PC-3 (cell line): ENCODE measurements around the gene DVL1. TPM values are rescaled to one million over a fixed set of nuclear protein-coding genes. Genes with fewer than 3 reads are reported as not detected.

Experiments
- ATAC-seq: fragments of 200-7000 bp; cut with Tn5 transposase; 2 replicates; pipeline ENCODE4 v1.9.1; 2020; ENCODE audit warnings: mild to moderate bottlenecking, moderate library complexity
- BruUV-seq: library from RNA; stranded (reverse); fragments of 400-500 nt; replicated peaks from 2 replicates; lab custom pipeline; 2021; lab: Mats Ljungman, UMichigan
- CTCF ChIA-PET: fragments of 300-600 bp; sonication (Branson Sonifier 250); formaldehyde crosslinking; loops from one replicate; lab custom pipeline; 2022; ENCODE audit warnings: antibody characterized with exemption; lab: Charles Lee
- POLR2A ChIA-PET: fragments of 300-600 bp; sonication (Branson Sonifier 250); formaldehyde crosslinking; loops from one replicate; lab custom pipeline; 2022; ENCODE audit warnings: antibody characterized with exemption; ENCODE audit not compliant: unreplicated experiment; lab: Charles Lee
- DNase-seq: peaks from one replicate; pipeline ENCODE4 v3.0.0-alpha.2; 2015
- H2AFZ ChIP-seq: fragments of 300-600 bp; sonication (generic); 2 replicates; pipeline ENCODE4 v1.6.0; 2016; ENCODE audit warnings: antibody characterized with exemption, low read length
- H3F3A ChIP-seq: fragments of 300-600 bp; sonication (generic); one replicate; pipeline ENCODE4 v1.6.0; 2017; ENCODE audit warnings: antibody characterized with exemption, low read length, control low read depth, mild to moderate bottlenecking; ENCODE audit not compliant: unreplicated experiment
- H3K27ac ChIP-seq: fragments of 300-600 bp; sonication (generic); 2 replicates; pipeline ENCODE4 v1.5.1; 2016; ENCODE audit warnings: mild to moderate bottlenecking, low read length
- H3K27me3 ChIP-seq: fragments of 300-600 bp; sonication (generic); 2 replicates; pipeline ENCODE4 v1.6.1; 2016; ENCODE audit warnings: low read length, mixed read lengths
- H3K36me3 ChIP-seq: fragments of 300-600 bp; sonication (generic); 2 replicates; pipeline ENCODE4 v1.6.1; 2016; ENCODE audit warnings: low read depth, mixed run types, low read length, mixed read lengths
- H3K4me1 ChIP-seq: fragments of 300-600 bp; sonication (generic); 2 replicates; pipeline ENCODE4 v1.5.1; 2016; ENCODE audit warnings: low read length; ENCODE audit not compliant: insufficient read depth
- H3K4me2 ChIP-seq: fragments of 300-600 bp; sonication (generic); 2 replicates; pipeline ENCODE4 v1.6.0; 2016; ENCODE audit warnings: low read length
- H3K4me3 ChIP-seq: fragments of 300-600 bp; sonication (generic); 2 replicates; pipeline ENCODE4 v1.5.1; 2016; ENCODE audit warnings: mild to moderate bottlenecking, low read length, mixed read lengths
- H3K79me2 ChIP-seq: fragments of 300-600 bp; sonication (generic); 2 replicates; pipeline ENCODE4 v1.6.1; 2017; ENCODE audit warnings: low read length, mixed read lengths
- H3K9ac ChIP-seq: fragments of 300-600 bp; sonication (generic); 2 replicates; pipeline ENCODE4 v1.6.0; 2016; ENCODE audit warnings: mild to moderate bottlenecking, low read length
- H3K9me2 ChIP-seq: fragments of 300-600 bp; sonication (generic); replicated peaks from 2 replicates; pipeline ENCODE4 v1.6.1; 2016; ENCODE audit warnings: mixed run types, low read length, mixed read lengths
- H3K9me3 ChIP-seq: fragments of 300-600 bp; sonication (generic); 2 replicates; pipeline ENCODE4 v1.6.1; 2016; ENCODE audit warnings: low read length, mixed read lengths
- H4K20me1 ChIP-seq: fragments of 300-600 bp; sonication (generic); 2 replicates; pipeline ENCODE4 v1.6.1; 2016; ENCODE audit warnings: low read length, mixed read lengths
- CTCF ChIP-seq: fragments of 300-600 bp; sonication (generic); conservative IDR thresholded peaks from 2 replicates; pipeline ENCODE4 v1.5.1; 2017; ENCODE audit warnings: antibody characterized with exemption, low read depth, mild to moderate bottlenecking, low read length
- EZH2 ChIP-seq: fragments of 300-600 bp; sonication (generic); IDR thresholded peaks from one replicate; pipeline ENCODE4 v1.6.1; 2017; ENCODE audit warnings: antibody characterized with exemption, mild to moderate bottlenecking, low read length; ENCODE audit not compliant: unreplicated experiment
- EZH2phosphoT487 ChIP-seq: fragments of 300-600 bp; sonication (generic); IDR thresholded peaks from 2 replicates; pipeline ENCODE4 v1.6.1; 2018; ENCODE audit warnings: mild to moderate bottlenecking, antibody characterized with exemption, low read length, borderline replicate concordance
- intact Hi-C: fragments of 100-400 bp; cut with micrococcal nuclease; formaldehyde crosslinking; loops from 2 replicates; pipeline ENCODE4 v1.9.0; 2023
- total RNA-seq: library from RNA; depleted of rRNA; stranded (reverse); fragments of >200 nt; gene quantifications from 2 replicates; pipeline ENCODE4 v1.2.3, GENCODE V29; 2014

Gene DVL1
- total RNA-seq, 1 experiment from 2014 or later, result 626 TPM

- H3K36me3 ChIP-seq, result peaks cover 18% of the 10 kb centered on the region; the same call in 1 of the 2 replicates
- no peak overlapping the region for H2AFZ ChIP-seq
- intact Hi-C loops, result no loop called here
- no peak overlapping the region for H3K9ac ChIP-seq
- H3K27me3 ChIP-seq, result no peaks in the 10 kb centered on the region
- no TSS peak for BruUV-seq
- H3K4me2 ChIP-seq, result no peak overlapping the region
- no peaks in the 10 kb centered on the region for H3F3A ChIP-seq
- ATAC-seq (no peak), DNase-seq (no peak)
- H3K9me3 ChIP-seq, result no peaks in the 10 kb centered on the region
- no peaks in the 10 kb centered on the region for H3K9me2 ChIP-seq
- H3K4me1 ChIP-seq, result peaks cover 36% of the 10 kb centered on the region
- no peak overlapping the region for H3K4me3 ChIP-seq
- CTCF ChIA-PET, result no interaction called here
- TF ChIP-seq EZH2phosphoT487 (no peak), CTCF (no peak), EZH2 (no peak)
- POLR2A ChIA-PET, result interaction anchor here (0.6 kb wide), 1 partner anchor 114 kb away, joined by 4 read pairs; no protein-coding TSS in a partner anchor
- H4K20me1 ChIP-seq, result peaks cover under 1% of the 10 kb centered on the region; the same call in 1 of the 2 replicates
- H3K79me2 ChIP-seq, result peaks cover 1% of the 10 kb centered on the region; the same call in 1 of the 2 replicates
- no peak overlapping the region for H3K27ac ChIP-seq
Measured at GRCh38 chr1:1332031-1332755, 17.0 kb downstream of the DVL1 start.

- Histone ChIP-seq H3K36me3 (peaks cover 12% of the 10 kb centered on the region; the same call in 1 of the 2 replicates), H4K20me1 (no peaks in the 10 kb centered on the region), H3K9me3 (no peaks in the 10 kb centered on the region), H2AFZ (no peak within 1 kb of the TSS), H3K27me3 (no peaks in the 10 kb centered on the region), H3K4me1 (peaks cover 39% of the 10 kb centered on the region), H3F3A (no peaks in the 10 kb centered on the region), H3K9me2 (no peaks in the 10 kb centered on the region), H3K27ac (peak within 1 kb of the TSS; percentile 68), H3K79me2 (peaks cover 10% of the 10 kb centered on the region), H3K4me3 (no peak within 1 kb of the TSS), H3K4me2 (peak within 1 kb of the TSS; percentile 54), H3K9ac (0 out of 2 replicates have a peak within 1 kb of the TSS, but pooled peaks have one; percentile 11)
- no TSS peak for BruUV-seq
- intact Hi-C loops, result loop anchor here (2.0 kb wide), 1 partner anchor 13 kb away; no protein-coding TSS in a partner anchor
- CTCF ChIA-PET, result no interaction called here
- DNase-seq (peak; percentile 86), ATAC-seq (peak; percentile 39)
- POLR2A ChIA-PET, result no interaction called here
- TF ChIP-seq EZH2 (no peak), EZH2phosphoT487 (no peak), CTCF (no peak)
Measured at GRCh38 chr1:1331068-1331965, 17.9 kb downstream of the DVL1 start, which contains the start of gene TAS1R3. Gene TAS1R3, plus strand, starts transcription at chr1:1331280. Its CDS starts 66 bp downstream, at chr1:1331346.
